Mononuclear cell (primary cell): ENCODE measurements around the gene LRRC46. TPM values are rescaled to one million over a fixed set of nuclear protein-coding genes. Genes with fewer than 3 reads are reported as not detected.

Source experiments
- H3K27me3 ChIP-seq: 2 replicates; pipeline ENCODE4 v1.6.0; 2011; ENCODE audit warnings: low read length, control low read depth; ENCODE audit not compliant: insufficient read depth
- H3K4me1 ChIP-seq: 2 replicates; pipeline ENCODE4 v1.5.1; 2011; ENCODE audit warnings: mild to moderate bottlenecking, low read length, control low read depth; ENCODE audit not compliant: insufficient read depth
- H3K4me3 ChIP-seq: 2 replicates; pipeline ENCODE4 v1.5.1; 2011; ENCODE audit warnings: mild to moderate bottlenecking, low read length, moderate library complexity
- H3K9me3 ChIP-seq: 2 replicates; pipeline ENCODE4 v1.5.1; 2011; ENCODE audit warnings: low read depth, mild to moderate bottlenecking, control low read depth, low read length
- total RNA-seq: library from RNA; depleted of rRNA; stranded (reverse); fragments of >200 nt; gene quantifications from one replicate; pipeline ENCODE4 v1.2.3, GENCODE V29; 2012

LRRC46 gene
- not detected for total RNA-seq

GRCh38 chr17:47831003-47831933 lies at the start of gene LRRC46, which contains the start of gene MRPL10:
LRRC46 (plus strand) TSS chr17:47831670; CDS start chr17:47831990, 320 bp downstream.
MRPL10 (minus strand) TSS chr17:47831541; CDS start chr17:47831511, 30 bp downstream.
- peaks cover 53% of the 10 kb centered on the region for H3K4me1 ChIP-seq
- no peaks in the 10 kb centered on the region for H3K9me3 ChIP-seq

GRCh38 chr17:47785538-47786123 lies 45.8 kb upstream of the LRRC46 start:
- Histone ChIP-seq H3K9me3 (no peaks in the 10 kb centered on the region), H3K4me1 (peaks cover 11% of the 10 kb centered on the region), H3K4me3 (no peak overlapping the region), H3K27me3 (peaks cover 35% of the 10 kb centered on the region)

More at GRCh38 chr17:47831003-47831933, at the start of gene LRRC46, which contains the start of gene MRPL10:
- Histone ChIP-seq H3K27me3 (no peaks in the 10 kb centered on the region), H3K4me3 (peak within 1 kb of the TSS; percentile 95)

GRCh38 chr17:47789611-47790561 lies 41.6 kb upstream of the LRRC46 start:
- H3K9me3 ChIP-seq = no peaks in the 10 kb centered on the region
- peaks cover 11% of the 10 kb centered on the region for H3K4me1 ChIP-seq
- peaks cover 63% of the 10 kb centered on the region for H3K27me3 ChIP-seq
- no peak overlapping the region for H3K4me3 ChIP-seq

- Histone ChIP-seq H3K4me3 (no peak overlapping the region), H3K4me1 (peaks cover 11% of the 10 kb centered on the region), H3K27me3 (peaks cover 66% of the 10 kb centered on the region), H3K9me3 (no peaks in the 10 kb centered on the region)
Measured at GRCh38 chr17:47791025-47791424, 40.4 kb upstream of the LRRC46 start.

GRCh38 chr17:47792457-47792856 lies 39.0 kb upstream of the LRRC46 start:
- Histone ChIP-seq H3K4me3 (no peak overlapping the region), H3K4me1 (peaks cover 11% of the 10 kb centered on the region), H3K9me3 (no peaks in the 10 kb centered on the region), H3K27me3 (peaks cover 66% of the 10 kb centered on the region)

- Histone ChIP-seq H3K9me3 (no peaks in the 10 kb centered on the region), H3K4me3 (no peak overlapping the region), H3K4me1 (peaks cover 11% of the 10 kb centered on the region), H3K27me3 (peaks cover 63% of the 10 kb centered on the region)
Measured at GRCh38 chr17:47792979-47793378, 38.5 kb upstream of the LRRC46 start.

- H3K4me3 ChIP-seq = no peak overlapping the region
- peaks cover 17% of the 10 kb centered on the region for H3K27me3 ChIP-seq
- no peaks in the 10 kb centered on the region for H3K4me1 ChIP-seq
- H3K9me3 ChIP-seq = no peaks in the 10 kb centered on the region
Measured at GRCh38 chr17:47797797-47798196, 33.7 kb upstream of the LRRC46 start.

GRCh38 chr17:47800686-47801085 lies 30.8 kb upstream of the LRRC46 start:
- no peaks in the 10 kb centered on the region for H3K27me3 ChIP-seq
- H3K4me1 ChIP-seq = no peaks in the 10 kb centered on the region

GRCh38 chr17:47801176-47801765 lies 30.2 kb upstream of the LRRC46 start:
- H3K27me3 ChIP-seq = no peaks in the 10 kb centered on the region
- H3K9me3 ChIP-seq = no peaks in the 10 kb centered on the region
- no peaks in the 10 kb centered on the region for H3K4me1 ChIP-seq
- no peak overlapping the region for H3K4me3 ChIP-seq

More at GRCh38 chr17:47800686-47801085, 30.8 kb upstream of the LRRC46 start:
- H3K4me3 ChIP-seq = no peak overlapping the region
- no peaks in the 10 kb centered on the region for H3K9me3 ChIP-seq

- Histone ChIP-seq H3K27me3 (no peaks in the 10 kb centered on the region), H3K4me1 (no peaks in the 10 kb centered on the region), H3K9me3 (no peaks in the 10 kb centered on the region), H3K4me3 (no peak overlapping the region)
Measured at GRCh38 chr17:47801906-47802305, 29.6 kb upstream of the LRRC46 start.

GRCh38 chr17:47802341-47803022 lies 29.0 kb upstream of the LRRC46 start:
- H3K9me3 ChIP-seq = no peaks in the 10 kb centered on the region

GRCh38 chr17:47803201-47803600 lies 28.3 kb upstream of the LRRC46 start:
- Histone ChIP-seq H3K4me3 (no peak overlapping the region), H3K27me3 (no peaks in the 10 kb centered on the region), H3K4me1 (no peaks in the 10 kb centered on the region), H3K9me3 (no peaks in the 10 kb centered on the region)

More at GRCh38 chr17:47802341-47803022, 29.0 kb upstream of the LRRC46 start:
- H3K27me3 ChIP-seq = no peaks in the 10 kb centered on the region
- H3K4me1 ChIP-seq = no peaks in the 10 kb centered on the region
- H3K4me3 ChIP-seq = no peak overlapping the region

- no peaks in the 10 kb centered on the region for H3K27me3 ChIP-seq
- H3K4me1 ChIP-seq = no peaks in the 10 kb centered on the region
- H3K9me3 ChIP-seq = no peaks in the 10 kb centered on the region
- H3K4me3 ChIP-seq = no peak overlapping the region
Measured at GRCh38 chr17:47803751-47804150, 27.7 kb upstream of the LRRC46 start.

- H3K9me3 ChIP-seq = no peaks in the 10 kb centered on the region
- H3K4me1 ChIP-seq = no peaks in the 10 kb centered on the region
- no peaks in the 10 kb centered on the region for H3K27me3 ChIP-seq
- H3K4me3 ChIP-seq = no peak overlapping the region
Measured at GRCh38 chr17:47804461-47804860, 27.0 kb upstream of the LRRC46 start.
